G401 (cell line): ENCODE results near the gene DDAH1. TPM values are rescaled to one million over a fixed set of nuclear protein-coding genes. Genes with fewer than 3 reads are reported as not detected.
"Not testable (repeated sequence)": the region's sequence is repeated elsewhere in the genome, so short reads cannot be mapped to it uniquely, and the experiment has no call there.

Experiments used
- DNase-seq: peaks from one replicate; pipeline ENCODE4 v3.0.0-alpha.2; 2015; ENCODE audit warnings: low spot score
- in situ Hi-C: cut with HindIII; loops from 2 replicates; pipeline ENCODE4 v1.10.0; 2016; ENCODE audit warnings: low sequenced_read_pairs, mixed read lengths
- total RNA-seq: library from RNA; depleted of rRNA; stranded (reverse); fragments of >200 nt; shearing (Covaris generic); gene quantifications from 2 replicates; pipeline ENCODE4 v1.2.3, GENCODE V29; 2014

Gene DDAH1
- total RNA-seq, 1 experiment from 2014 or later = 38.1 TPM

DNA sequence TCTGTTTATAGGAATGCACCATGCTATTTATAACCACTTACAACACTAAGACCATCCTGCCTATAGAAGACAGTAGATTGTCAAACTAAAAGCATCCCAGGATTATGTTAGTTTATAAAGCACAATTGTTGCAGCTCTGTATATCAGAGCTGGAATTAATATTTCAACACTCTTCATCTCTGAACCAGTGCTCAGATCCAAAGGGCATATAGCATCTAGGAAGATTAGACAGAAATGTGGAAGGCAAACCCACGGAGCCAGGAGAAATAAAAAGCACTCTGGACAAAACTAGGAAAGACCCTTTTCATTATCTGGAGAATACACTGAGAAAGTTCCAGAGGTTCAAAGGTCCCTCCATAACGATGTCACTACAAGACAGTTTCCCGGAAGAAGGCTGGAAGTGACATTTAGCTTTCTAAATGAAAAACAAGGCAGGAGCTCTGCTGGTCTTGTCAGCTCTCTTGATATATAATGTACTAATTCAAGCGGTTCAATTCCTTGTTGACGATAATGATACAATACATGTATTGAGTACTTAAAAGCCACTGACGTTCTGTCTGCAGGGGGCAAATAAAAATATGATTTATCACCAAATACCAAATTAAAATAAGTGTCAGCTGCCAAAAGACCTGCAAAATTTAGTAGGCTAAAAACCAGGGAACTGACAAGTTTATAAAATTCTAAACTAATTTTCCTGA, 96.7 kb downstream of the DDAH1 start:
- in situ Hi-C loops = no loop called here
- DNase-seq = no peak

DNA sequence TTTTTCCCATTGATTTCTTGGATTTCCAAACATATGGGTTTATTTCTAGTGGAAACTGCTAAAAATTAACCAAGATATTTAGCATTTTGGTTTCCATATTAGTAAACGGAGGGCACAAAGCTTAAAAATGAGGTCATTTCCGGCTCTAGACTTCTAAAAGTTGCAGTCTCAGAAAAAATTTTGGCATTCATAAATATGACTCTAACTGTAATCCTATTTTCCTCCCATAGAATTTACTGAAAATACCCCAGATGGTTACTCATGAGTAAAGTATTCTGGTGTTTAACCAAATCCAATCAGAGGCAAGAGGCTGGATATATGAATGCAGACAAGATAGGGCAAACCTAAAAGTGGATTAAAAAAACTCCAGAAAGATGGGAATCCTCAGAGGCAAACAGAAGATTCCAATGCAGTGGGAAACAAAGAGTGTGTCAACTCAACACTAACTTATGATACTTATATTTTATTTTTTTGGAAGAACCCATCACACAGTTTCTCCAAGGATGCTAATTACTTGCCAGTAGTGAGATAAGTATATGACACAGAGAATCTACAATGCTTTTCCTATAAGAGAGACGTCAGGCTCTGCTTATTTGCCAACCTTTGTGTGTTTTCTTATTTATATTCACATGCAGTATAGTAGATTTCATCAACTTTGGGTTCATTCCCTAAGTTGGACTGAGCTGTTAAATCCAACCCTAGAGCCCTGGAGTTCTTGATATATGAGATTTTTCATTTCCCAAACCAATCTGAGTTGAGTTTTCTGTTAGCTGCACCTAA, 98.4 kb downstream of the DDAH1 start:
- DNase-seq = no peak
- in situ Hi-C loops = no loop called here

DNA sequence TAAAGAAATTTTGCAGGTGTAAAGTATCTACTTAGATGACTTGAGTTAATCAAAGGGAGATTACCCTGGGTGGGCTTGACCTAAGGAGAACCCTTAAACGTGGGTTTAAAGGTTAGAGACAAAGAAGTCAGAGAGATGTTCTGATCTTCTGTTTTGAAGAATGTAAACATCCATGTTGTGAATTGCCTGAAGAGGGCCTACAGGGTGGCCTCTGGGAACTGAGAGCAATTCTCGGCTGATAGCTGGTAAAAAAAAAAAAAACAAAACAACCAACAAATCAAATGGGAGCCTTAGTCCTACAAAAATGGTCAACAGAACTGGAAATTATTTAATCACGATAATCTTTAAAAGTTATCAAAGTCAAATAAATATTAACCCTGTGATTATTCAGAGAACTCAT, 99.1 kb downstream of the DDAH1 start:
- in situ Hi-C loops = no loop called here

DNA sequence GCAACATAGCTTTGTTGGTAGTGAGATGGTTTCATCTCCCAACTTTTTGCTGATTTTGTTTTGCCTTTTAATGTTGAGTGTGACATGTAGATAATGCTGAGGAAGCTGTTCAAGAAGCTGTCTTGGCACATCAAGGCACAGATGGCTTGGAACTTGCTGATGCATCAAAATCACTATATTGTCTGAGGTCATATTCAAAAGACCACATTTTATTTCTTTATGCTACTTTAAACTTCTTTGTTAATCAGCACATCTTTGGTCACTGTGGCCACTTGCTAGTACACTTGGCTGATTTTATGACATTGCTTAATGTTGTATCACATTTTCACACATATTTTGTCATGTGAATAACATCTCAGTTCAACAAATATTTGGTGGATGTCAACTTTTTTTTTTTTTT, 101.4 kb downstream of the DDAH1 start:
- in situ Hi-C loops = no loop called here
- peak; percentile 35 for DNase-seq

More for the DNA sequence above, 99.1 kb downstream of the DDAH1 start:
- no peak for DNase-seq

DNA sequence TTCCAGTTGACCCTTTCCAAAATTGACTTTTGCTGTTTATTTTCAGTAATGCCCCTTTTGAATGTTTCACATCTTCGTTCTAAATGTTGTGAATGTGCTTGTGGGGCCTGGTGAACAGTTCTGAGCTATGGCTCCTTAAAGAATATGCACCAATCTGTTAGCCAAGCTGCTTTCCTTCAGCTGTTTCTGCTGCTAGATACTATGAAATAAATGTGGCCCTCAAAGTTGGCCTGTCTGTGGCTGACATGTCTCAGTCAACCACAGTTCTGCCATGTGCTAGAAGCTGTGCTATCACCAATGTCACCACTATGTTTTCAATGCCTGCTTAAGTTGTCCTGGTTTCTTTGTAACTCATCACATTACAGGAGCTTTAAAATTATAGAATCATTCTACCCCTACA, 101.9 kb downstream of the DDAH1 start:
- no peak for DNase-seq
- in situ Hi-C loops = no loop called here

DNA sequence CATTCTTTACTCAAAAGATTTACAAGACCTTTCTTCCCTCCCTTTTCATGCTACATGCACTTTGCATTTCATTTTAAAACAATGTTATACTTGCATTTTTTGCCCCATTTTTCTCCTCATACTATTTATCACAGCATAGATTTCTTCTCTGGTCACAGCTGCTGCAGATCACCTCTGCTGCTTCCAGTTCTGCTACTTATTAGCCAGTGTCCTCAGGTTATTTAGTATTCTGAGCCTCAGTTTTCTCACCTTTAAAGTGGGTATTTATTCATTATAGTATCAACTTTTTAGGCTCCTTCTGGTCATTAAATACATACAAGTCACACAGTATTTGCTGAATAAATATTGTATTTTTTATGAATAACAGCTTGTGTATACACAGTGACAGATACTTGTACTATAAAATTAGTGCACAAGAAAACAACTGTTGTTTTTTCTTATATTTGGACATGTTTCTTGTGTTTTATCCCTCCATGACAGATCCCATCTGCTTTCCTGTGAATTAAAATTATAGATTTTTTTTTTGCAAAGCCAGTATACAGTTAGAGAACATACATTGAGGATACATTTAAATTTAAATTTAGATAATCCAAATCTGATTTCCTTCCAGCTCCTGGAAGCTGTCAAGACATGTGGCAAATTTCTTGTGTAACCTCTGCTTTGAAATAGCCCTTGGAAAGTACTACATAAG, 103.2 kb downstream of the DDAH1 start:
- in situ Hi-C loops = no loop called here
- no peak for DNase-seq

DNA sequence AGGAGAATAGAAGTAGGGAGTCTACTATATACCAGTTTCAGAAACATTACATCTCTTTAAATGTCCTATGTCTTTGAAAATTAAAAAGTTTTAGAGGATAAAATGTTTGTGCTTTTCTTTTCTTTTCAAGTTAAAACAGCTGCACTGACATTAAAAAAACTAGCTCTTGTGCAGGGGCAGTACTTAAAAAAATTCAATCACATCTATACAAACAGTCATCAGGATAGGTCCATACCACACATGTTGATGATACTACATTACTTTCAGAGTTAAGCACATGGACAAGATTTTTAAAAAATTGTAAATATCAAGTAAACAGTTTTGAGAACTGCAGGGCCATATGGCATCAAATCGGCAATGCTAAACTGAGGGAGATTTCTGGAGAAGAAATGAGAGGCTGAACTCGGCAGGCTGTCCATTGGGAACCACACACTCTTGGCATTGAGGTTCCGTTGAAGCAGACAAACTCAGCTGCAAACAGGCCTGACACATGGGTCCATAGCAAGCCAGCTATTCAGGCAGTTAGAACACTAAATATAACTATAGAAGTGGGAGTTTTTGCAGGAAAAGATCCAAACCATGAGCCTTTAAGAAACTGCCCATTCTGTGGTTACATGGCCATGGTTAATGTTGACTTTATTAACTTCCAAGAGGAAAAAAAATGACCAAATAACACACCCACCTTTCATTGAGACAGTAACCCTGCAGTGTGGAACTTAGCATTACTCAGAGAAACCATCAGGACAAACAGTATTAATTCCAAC, 104.0 kb downstream of the DDAH1 start:
- peak; percentile 79 for DNase-seq
- in situ Hi-C loops = no loop called here

DNA sequence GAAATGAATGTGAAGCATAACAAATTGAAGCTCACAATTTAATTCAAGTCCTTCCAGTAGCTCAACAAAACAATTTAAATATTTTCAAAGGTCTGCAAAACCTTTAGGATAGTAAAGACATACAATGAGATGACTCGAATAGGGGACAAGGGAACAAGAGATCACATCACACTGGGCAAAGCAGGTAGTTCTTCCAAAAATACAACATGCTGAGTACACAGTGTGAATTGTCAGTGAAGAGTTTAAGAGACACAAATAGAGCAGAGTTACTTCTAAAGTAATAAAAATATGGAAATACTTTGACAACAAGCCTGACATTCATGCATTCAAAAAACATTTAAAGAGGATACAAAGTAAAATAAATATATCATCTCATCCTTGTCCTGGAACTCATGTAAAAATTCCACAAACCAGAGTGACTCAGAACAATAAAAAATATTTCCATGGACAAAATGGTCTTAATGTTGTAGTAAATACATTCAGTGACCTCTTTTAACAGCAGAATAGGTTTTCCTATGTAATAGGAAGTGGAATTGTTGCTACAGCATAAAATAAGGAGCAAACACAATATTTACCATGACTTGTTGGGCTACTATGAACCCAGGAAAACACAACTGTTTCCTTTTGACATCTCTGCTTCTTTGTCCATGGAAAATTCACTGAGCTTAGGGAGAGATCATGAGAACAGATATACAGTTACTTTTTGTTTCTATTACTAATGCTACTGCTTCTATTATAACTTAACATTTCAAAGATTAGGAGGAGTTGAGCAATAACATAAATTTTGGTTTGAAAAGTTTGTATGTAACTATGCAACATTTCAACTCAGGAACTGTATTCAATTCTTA, 104.9 kb downstream of the DDAH1 start:
- DNase-seq = peak; percentile 38
- in situ Hi-C loops = no loop called here

DNA sequence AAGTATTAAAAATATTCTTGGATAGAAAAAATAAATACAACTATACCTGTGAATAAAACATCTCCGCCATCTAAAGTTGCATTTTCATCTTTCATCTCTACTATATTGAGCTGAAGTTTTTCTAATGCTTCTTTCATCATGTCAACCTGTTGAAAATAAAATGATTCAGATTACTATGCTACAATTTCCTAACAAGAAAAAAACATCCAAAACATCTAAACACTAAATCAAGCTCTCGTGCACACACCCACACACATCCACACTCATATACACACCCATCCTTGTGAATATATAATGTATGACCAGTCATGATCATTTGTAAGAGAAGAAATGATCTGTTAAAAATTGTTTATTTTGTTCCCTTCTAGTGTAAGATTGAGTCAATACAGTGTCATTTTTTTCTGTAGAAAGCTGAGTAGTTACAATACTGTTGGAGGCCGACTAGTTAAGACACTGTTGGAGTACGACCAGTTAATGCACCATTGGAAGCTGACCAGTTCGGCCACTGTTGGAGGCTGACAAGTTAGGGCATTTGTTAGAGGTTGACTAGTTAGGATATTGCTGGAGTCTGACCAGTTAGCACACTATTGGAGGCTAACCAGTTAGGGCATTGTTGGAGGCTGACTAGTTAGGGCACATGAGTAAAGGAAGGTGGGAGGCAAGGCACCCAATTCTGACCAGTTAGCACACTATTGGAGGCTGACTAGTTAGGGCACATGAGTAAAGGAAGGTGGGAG, 106.1 kb downstream of the DDAH1 start:
- in situ Hi-C loops = no loop called here
- no peak for DNase-seq

DNA sequence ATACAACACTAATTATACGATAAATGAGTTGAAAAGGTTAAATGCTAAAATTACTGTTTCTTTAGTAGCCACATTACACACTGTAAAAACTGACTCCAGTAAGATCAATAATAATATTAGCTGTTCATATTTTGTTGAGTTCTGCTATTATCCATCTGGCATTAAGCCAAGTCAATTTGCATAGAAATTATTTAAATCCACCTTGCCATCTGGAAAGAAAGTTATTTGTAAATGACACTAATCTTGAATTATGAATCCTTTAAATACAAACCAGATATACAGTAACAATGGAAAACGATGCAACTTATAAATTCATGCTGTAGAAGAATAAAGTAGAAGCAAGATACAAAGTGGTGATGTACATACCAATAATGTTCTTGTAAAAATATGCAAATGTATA, 107.1 kb downstream of the DDAH1 start:
- in situ Hi-C loops = no loop called here
- no peak for DNase-seq

DNA sequence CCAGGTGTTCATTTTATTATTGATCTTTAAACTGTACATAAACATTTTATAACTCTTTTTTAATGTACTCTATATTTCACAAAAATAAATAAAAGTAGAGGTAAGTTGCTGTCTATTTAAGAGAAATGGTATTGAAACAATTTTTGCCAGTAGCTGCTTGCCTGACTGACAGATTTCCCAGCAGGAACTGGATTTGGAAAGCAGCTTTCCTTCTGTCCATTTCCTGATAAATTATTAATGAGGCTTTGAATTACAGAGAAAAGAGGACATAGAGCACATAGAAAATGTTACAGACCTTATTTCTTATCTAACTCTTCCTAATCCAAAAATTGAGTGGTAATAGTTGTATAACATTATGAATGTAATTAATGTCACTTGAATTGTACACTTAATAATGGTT, 108.8 kb downstream of the DDAH1 start:
- in situ Hi-C loops = no loop called here

DNA sequence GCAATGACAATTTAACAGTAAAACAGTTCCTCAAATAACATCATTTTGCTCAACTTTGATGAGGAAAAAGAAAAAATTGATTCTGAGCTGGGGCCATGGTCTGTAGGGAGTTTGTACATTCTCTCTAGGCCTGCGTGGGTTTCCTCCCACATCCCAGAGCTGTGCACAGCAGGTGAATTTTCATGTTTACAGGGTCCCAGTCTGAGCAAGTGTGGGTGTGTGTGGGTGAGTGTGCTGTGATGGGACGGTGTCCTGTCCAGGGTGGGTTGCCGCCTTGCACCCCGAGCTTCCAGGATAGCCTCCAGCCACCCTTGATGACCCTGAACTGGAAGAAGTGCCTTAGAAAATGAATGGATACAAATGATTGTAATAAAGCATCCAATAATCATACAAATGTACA, 112.9 kb downstream of the DDAH1 start:
- DNase-seq = no peak
- in situ Hi-C loops = no loop called here

More for the DNA sequence above, 108.8 kb downstream of the DDAH1 start:
- DNase-seq = peak; percentile 39

DNA sequence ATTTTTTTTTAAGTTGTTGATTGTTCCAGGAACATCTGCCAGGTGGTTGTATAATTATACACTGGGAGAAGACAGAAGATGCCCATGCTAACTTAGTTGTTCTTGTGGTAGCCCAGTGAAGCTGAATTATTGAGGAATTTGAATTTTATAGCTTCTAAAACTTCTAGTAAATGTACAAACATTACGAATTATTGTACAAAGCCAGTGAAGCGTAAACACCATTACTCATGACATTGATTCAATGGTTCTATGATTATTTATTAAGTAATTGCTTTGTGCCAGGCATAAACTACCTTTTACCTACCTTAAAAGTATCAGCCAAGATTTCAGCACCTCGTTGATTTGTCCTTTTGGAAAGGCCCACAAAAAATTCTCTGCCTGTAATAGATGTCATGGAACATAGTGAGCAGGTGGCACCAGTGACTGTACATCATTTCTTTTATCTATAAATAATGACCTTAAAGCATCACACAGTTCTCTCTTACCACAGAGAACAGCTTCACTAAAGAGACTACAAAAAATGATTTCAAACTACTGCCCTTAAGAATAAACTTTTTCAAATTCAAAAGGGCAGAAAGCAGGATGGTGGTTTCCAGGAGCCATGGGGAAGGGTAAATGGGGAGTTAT, 113.6 kb downstream of the DDAH1 start:
- DNase-seq = no peak
- in situ Hi-C loops = no loop called here

DNA sequence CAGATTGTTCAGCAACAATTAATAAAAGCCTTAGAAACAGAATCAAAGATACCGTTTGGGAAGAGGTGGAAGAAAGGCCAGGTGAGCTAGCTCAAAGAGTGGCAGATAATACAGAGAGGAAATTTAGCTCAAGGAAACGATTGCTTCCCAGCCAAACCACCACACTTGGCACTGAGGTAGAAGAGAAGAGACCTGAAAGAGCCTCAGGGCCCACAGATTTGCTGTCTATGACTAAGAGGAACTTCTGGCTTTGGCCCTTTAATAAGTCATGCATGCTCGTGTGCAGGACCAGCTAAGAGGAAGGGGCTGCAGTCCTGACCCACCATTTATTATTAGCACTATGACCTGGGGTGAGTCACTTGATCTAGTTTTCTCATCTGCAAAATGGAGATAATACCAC, 115.7 kb downstream of the DDAH1 start:
- in situ Hi-C loops = no loop called here

DNA sequence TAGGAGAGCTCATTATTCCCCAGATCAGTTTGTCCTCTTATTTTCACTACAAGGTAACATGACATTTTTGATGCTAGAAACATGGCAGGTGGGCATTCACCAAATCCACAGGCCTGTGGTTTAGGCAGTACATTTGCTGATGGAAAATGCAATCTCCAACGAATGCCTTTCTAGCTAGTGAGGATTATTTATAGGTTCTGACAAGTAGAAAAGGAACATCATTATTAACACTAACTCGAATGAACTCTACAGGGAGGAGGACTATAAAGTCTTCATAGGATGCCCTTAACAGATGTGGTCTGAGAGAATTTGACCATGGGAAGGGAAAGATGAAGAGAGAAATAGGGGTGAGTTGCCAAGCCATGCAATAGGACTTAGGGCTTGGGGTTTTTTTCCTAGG, 117.1 kb downstream of the DDAH1 start:
- no peak for DNase-seq
- in situ Hi-C loops = no loop called here

More for the DNA sequence above, 115.7 kb downstream of the DDAH1 start:
- DNase-seq = no peak

DNA sequence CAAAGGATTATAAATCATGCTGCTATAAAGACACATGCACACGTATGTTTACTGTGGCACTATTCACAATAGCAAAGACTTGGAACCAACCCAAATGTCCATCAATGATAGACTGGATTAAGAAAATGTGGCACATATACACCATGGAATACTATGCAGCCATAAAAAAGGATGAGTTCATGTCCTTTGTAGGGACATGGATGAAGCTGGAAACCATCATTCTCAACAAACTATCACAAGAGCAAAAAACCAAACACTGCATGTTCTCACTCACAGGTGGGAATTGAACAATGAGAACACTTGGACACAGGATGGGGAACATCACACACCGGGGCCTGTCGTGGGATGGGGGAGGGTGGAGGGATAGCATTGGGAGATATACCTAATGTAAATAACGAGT, 117.7 kb downstream of the DDAH1 start:
- DNase-seq, in situ Hi-C loops: not testable (repeated sequence)

DNA sequence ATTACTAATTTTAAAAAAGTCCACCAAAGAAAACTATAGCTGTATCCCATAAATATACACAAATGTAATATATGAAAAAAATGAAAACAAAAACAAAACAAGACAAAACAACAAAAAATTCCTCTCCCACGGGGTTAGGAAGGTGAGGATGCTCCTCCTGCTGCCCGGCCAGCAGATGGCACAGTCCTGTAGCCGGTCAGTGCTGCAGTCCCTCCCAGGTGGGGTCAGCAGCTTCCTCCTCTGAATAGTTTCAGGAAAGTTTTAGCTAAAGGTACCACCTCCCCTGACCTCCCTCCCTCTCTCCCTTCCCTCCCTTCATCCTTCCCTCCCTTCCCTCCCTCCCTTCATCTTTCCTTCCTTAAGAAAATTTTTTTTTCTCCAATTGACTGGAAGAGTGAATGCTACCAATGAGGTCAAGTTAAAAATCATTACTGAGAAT, 120.7 kb downstream of the DDAH1 start:
- DNase-seq = no peak

More for the DNA sequence above, 120.7 kb downstream of the DDAH1 start:
- in situ Hi-C loops = no loop called here
